IPS-15b (cell line): Measurements from ENCODE around the gene CENPQ.
A peak's percentile ranks its signal among the peaks of the same experiment; 100 is the strongest.

Experiments used
- H3K27me3 ChIP-seq: one replicate; pipeline ENCODE4 v1.6.1; 2013; ENCODE audit warnings: low read length; ENCODE audit not compliant: control insufficient read depth, insufficient read depth
- H3K36me3 ChIP-seq: one replicate; pipeline ENCODE4 v1.6.1; 2013; ENCODE audit warnings: low read length; ENCODE audit not compliant: control insufficient read depth, insufficient read depth
- H3K4me1 ChIP-seq: one replicate; pipeline ENCODE4 v1.6.1; 2013; ENCODE audit warnings: mild to moderate bottlenecking, low read length; ENCODE audit not compliant: control insufficient read depth, insufficient read depth
- H3K4me3 ChIP-seq: one replicate; pipeline ENCODE4 v1.5.1; 2013; ENCODE audit warnings: low read depth, low read length
- H3K9ac ChIP-seq: one replicate; pipeline ENCODE4 v1.6.1; 2013; ENCODE audit warnings: low read depth, mild to moderate bottlenecking, low read length
- H3K9me3 ChIP-seq: one replicate; pipeline ENCODE4 v1.6.1; 2013; ENCODE audit warnings: mild to moderate bottlenecking, low read length; ENCODE audit not compliant: control insufficient read depth, insufficient read depth

Gene CENPQ

DNA sequence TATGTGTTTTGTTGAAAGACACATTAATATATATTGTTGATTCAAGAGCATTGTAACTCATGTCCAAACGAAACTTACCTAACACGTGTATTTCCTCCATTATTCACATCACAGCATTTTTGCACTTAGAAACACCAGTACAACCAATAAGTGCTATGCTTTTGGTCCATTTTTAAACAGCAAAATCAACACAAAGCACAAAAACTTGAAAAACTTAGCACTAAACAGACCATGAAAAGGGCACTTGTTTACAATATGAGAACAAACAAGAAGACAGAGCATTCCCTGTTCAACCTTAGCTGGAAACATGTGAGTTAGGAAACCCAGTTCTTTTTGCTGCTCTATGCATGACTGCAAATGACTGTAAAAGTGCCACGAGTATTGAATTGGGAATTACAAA, 46.2 kb downstream of the CENPQ start:
- no peaks in the 10 kb centered on the region for H3K36me3 ChIP-seq
- no peaks in the 10 kb centered on the region for H3K27me3 ChIP-seq
- no peaks in the 10 kb centered on the region for H3K4me1 ChIP-seq
- H3K9ac ChIP-seq, result no peak overlapping the region
- no peaks in the 10 kb centered on the region for H3K9me3 ChIP-seq
- no peak overlapping the region for H3K4me3 ChIP-seq

DNA sequence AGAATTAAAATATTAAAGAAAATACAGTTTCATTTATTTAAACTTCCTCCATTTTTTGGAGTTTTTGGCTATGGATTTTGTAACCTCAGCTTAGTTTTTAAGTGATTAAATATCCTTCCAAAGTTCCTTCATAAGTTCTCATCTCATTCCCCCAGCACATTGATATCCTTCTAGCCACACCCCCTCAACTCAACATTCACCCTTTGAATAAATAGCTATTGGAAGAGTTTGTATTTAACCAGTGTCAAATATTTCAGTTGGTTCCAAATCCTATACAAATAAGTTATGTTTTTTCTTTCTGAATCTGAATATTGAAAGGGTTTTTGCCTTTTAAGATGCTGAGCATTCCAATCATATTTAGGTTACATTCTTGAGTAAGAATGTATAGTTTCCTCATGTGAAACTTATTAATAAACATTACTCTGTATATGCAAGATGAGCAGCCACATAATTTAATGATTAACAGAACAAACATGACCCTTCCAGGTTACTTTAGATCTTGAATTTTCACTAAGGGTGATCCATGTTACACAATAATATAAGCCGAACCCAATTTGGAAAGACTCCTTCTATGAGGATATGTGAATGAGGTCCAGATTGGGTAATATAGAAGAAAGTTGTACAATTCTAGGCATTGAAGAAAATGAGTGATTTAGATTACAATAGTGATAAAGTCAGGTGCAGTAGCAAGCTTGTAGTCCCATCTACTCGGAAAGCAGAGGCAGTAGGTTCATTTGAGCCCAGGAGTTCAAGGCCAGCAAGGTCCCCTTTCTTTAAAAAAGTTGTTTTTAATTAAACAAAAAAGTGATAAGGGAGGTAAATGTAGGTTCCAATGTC, 50.2 kb downstream of the CENPQ start:
- Histone ChIP-seq H3K9ac (no peak overlapping the region), H3K27me3 (no peaks in the 10 kb centered on the region), H3K4me1 (no peaks in the 10 kb centered on the region), H3K36me3 (no peaks in the 10 kb centered on the region), H3K4me3 (no peak overlapping the region), H3K9me3 (no peaks in the 10 kb centered on the region)

DNA sequence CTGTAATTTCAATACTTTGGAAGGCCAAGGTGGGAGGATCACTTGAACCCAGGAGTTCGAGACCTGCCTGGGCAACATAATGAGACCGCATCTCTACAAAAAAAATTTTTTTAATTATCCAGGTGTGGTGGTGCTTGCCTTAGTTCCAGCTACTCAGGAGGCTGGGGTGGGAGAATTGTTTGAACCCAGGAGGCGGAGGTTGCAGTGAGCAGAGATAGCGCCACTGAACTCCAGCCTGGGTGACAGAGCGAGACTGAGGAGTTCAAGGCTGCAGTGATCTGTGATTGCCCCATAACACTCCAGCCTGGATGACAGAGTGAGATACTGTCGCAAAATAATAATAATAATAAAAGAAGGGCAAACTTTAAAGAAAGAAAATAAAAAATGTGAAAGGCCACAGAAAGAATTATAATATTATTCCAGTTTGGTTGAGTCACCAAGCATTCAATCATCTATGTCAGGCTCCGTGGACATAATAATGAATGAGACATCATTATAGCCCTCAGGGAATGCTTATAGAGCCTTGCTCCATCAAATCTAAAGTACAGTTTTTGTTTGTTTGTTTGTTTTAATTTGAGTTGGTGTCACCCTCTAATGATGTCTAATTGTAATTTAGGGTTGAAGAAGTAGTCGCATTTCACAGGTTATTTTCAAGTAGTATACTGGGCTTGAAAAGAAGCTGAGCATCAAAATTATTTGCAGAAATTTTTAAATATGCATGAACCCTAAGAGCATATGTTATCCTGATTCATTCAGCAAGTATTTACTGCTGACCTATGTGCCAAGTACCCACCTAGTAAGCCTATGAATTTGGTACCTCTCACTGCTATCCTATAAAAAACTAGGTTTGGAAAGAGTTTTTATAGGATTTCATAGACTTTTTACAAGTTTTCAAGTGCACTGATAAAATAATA, 51.7 kb downstream of the CENPQ start:
- no peaks in the 10 kb centered on the region for H3K4me1 ChIP-seq
- H3K9ac ChIP-seq, result no peak overlapping the region
- no peak overlapping the region for H3K4me3 ChIP-seq
- no peaks in the 10 kb centered on the region for H3K36me3 ChIP-seq
- no peaks in the 10 kb centered on the region for H3K27me3 ChIP-seq
- H3K9me3 ChIP-seq, result no peaks in the 10 kb centered on the region

DNA sequence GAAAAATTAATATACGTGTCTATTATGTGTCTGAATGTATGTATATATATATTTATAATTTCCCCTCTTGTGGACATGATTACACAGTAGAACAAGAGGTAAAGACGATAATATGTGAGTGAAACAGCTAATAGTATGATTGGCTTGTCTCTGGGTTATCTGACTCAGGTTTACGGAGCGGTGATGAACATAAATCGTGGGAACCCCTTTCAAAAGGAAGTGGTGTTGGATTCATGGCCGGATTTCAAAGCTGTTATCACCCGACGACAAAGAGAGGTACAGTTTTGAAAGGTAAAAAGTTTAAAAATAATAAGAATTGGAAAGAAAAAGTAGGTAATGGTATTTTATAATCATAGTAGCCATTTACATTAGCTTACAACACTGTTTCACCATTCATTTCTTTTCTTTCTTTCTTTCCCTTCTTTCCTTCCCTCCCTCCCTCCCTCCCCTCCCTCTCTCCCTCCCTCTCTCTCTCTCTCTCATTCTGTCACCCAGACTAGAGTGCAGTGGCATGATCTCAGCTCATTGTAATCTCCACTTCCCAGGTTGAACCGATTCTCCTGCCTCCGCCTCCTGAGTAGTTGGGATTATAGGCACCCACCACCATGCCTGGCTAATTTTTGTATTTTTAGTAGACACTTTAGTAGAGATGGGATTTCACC, 52.4 kb downstream of the CENPQ start:
- H3K36me3 ChIP-seq, result no peaks in the 10 kb centered on the region
- H3K9ac ChIP-seq, result no peak overlapping the region
- H3K4me3 ChIP-seq, result no peak overlapping the region
- H3K4me1 ChIP-seq, result no peaks in the 10 kb centered on the region
- no peaks in the 10 kb centered on the region for H3K27me3 ChIP-seq
- H3K9me3 ChIP-seq, result no peaks in the 10 kb centered on the region

DNA sequence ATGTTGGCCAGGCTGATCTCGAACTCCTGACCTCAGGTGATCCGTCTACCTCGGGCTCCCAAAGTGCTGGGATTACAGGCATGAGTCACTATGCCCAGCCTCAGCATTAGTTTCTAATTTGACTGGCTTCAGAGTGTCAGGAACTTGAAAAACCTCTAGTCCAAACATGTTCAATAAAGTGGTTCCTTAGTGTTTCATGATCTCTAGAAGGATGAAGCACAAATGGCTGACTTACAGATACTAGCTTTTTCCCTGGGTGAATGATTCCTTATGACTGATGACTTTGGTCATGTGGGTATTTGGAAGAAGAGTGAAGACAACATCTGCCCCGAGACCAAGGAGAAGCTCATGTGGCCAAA, 53.0 kb downstream of the CENPQ start:
- H3K4me3 ChIP-seq, result no peak overlapping the region

DNA sequence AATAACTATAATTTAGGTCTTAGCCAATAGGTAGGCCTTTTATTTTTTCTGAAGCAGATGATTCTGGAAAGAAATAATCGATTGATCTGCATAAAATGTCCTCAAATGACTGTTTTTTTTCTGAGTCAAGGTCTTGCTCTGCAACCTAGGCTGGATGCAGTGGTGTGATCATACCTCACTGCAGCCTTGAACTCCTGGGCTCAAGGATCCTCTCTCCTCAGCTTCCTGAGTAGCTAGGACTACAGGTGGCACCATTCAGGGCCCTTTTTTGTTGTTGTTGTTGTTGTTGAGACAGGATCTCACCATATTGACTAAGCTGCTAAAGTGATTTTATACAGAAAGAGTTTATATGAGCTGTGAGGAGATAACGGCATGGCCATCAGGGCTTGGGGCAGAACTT, 54.7 kb downstream of the CENPQ start:
- H3K9ac ChIP-seq, result no peak overlapping the region
- no peaks in the 10 kb centered on the region for H3K4me1 ChIP-seq
- H3K9me3 ChIP-seq, result no peaks in the 10 kb centered on the region
- H3K36me3 ChIP-seq, result no peaks in the 10 kb centered on the region
- no peak overlapping the region for H3K4me3 ChIP-seq
- no peaks in the 10 kb centered on the region for H3K27me3 ChIP-seq

More for the DNA sequence above, 53.0 kb downstream of the CENPQ start:
- Histone ChIP-seq H3K4me1 (no peaks in the 10 kb centered on the region), H3K9me3 (no peaks in the 10 kb centered on the region), H3K9ac (no peak overlapping the region), H3K36me3 (no peaks in the 10 kb centered on the region), H3K27me3 (no peaks in the 10 kb centered on the region)

DNA sequence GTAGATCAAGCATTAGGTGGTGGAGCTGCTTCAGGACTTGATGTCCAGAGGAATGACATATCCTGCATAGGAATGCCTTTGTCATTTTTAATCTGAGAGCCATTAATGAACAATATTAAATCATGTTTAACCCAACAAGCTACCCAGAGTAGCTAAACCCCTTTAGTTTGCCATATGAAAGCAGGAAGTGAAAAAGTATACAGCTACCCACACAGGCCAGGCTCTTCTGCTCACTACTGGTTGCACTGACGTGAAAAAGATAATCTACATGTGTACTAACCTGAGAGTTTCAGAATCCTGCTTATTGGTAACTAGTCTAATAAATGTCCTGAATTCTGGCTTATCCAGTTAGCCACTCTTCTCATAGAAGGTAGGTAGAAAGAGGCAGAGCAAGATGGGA, 56.5 kb downstream of the CENPQ start:
- Histone ChIP-seq H3K4me1 (no peaks in the 10 kb centered on the region), H3K27me3 (no peaks in the 10 kb centered on the region), H3K36me3 (no peaks in the 10 kb centered on the region), H3K9ac (no peak overlapping the region), H3K9me3 (no peaks in the 10 kb centered on the region), H3K4me3 (no peak overlapping the region)

DNA sequence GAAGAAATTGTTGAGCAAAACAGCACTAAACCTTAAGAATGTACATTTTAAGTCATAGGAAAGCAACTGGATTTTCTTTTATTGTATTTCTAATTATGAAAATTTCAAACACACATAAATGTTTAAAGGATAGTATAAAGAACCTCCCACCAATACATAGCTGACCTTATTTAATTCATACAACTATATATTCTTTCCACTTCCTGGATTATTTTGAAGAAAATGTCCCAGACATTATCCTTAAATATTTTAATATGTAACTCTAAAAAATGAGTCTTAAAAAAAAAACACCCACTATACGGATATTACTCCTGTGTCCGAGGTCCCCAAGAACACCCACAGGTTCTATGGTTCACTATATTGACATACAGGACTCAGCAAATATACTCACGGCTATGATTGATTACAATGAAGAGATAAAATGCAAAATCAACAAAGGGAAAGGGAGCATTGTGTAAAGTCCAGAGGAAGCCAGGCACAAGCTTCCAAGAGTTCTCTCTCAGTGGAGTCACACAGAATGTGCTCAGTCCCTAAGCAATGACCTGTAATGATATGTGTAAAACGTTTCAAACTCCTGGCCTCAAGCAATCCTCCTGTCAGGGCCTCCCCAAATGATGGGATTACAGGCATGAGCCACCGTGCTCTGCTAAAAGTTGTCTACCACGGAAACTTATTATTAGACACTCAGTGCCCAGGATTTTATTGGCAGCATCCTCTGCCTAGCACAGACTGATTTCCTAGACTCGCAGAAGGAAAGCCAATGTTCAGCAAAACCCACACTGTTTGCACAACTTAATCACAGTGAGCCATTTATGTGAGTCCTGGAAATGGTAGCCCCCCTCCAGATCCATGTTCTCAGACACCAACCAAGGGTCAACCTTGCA, 59.8 kb downstream of the CENPQ start:
- Histone ChIP-seq H3K36me3 (no peaks in the 10 kb centered on the region), H3K9me3 (no peaks in the 10 kb centered on the region), H3K9ac (peak overlapping the region; percentile 28), H3K27me3 (no peaks in the 10 kb centered on the region), H3K4me1 (peaks cover 8% of the 10 kb centered on the region), H3K4me3 (no peak overlapping the region)

DNA sequence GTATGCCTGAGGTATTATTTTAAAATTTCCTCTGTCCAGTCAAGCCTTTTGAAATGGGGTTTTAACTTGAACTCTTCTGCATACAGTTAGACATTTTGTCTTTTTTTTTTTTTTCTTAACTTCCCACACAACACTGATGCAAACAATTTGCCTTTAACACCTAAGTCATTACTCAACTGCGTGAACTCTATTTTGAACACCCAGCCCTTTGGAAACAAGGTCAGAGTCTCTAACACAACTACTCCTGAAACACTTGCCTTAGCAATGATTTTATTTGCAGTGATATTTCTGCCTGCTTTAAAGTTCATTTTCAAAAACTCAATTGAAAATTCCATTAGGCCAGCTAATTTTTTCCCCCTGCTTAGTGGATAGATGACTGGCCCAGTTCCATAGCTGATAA, 60.7 kb downstream of the CENPQ start:
- no peaks in the 10 kb centered on the region for H3K27me3 ChIP-seq
- peaks cover 13% of the 10 kb centered on the region for H3K4me1 ChIP-seq
- no peaks in the 10 kb centered on the region for H3K9me3 ChIP-seq
- no peak overlapping the region for H3K9ac ChIP-seq
- H3K36me3 ChIP-seq, result no peaks in the 10 kb centered on the region
- H3K4me3 ChIP-seq, result no peak overlapping the region

DNA sequence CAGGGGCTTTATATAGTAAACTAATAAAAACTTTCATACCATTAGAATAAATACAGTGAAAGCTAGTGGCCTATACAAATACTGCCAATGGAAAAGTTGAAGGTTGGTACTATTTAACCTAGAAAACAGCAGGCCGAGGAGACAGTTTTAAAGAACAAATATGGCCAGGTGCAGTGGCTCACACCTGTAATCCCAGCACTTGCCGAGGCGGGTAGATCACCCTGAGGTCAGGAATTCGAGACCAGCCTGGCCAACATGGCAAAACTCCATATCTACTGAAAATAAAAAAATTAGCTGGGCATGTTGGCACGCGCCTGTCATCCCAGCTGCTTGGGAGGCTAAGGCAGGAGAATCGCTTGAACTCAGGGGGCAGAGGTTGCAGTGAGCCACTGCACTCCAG, 61.4 kb downstream of the CENPQ start:
- no peaks in the 10 kb centered on the region for H3K27me3 ChIP-seq
- H3K4me1 ChIP-seq, result peaks cover 13% of the 10 kb centered on the region
- no peaks in the 10 kb centered on the region for H3K9me3 ChIP-seq
- no peak overlapping the region for H3K9ac ChIP-seq
- H3K36me3 ChIP-seq, result no peaks in the 10 kb centered on the region
- H3K4me3 ChIP-seq, result no peak overlapping the region

DNA sequence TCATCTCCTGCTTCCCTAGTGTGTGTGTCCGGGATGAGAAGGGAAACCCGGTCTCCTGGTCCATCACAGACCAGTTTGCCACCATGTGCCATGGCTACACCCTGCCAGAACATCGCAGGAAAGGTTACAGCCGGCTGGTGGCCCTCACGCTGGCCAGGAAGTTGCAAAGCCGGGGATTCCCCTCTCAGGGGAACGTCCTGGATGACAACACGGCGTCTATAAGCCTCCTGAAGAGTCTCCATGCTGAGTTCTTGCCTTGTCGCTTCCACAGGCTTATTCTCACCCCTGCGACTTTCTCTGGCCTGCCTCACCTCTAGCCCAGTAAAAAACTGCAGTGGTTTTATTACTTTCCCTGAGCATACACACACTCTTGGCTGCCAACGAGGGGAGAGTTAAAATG, 63.4 kb downstream of the CENPQ start:
- peaks cover 13% of the 10 kb centered on the region for H3K4me1 ChIP-seq
- no peak overlapping the region for H3K9ac ChIP-seq
- H3K36me3 ChIP-seq, result no peaks in the 10 kb centered on the region
- H3K9me3 ChIP-seq, result no peaks in the 10 kb centered on the region
- no peaks in the 10 kb centered on the region for H3K27me3 ChIP-seq
- H3K4me3 ChIP-seq, result no peak overlapping the region
